Stimulated activated CD4-positive, alpha-beta T cell treated with anti-CD3 and anti-CD28 coated beads, Interleukin-2, amount 100 ng/mL, for 24 hours (primary cell): Measurements from ENCODE around the gene DEGS1.

Experiments used
- DNase-seq, 2 donors: peaks; one replicate each; pipeline ENCODE4 v3.0.0-alpha.2; 2020

DEGS1 gene

GRCh38 chr1:224217655-224218623 is 34.9 kb downstream of the DEGS1 start:
- DNase-seq: no peak

GRCh38 chr1:224219011-224219611 is 36.1 kb downstream of the DEGS1 start:
- DNase-seq: no peak

DNA sequence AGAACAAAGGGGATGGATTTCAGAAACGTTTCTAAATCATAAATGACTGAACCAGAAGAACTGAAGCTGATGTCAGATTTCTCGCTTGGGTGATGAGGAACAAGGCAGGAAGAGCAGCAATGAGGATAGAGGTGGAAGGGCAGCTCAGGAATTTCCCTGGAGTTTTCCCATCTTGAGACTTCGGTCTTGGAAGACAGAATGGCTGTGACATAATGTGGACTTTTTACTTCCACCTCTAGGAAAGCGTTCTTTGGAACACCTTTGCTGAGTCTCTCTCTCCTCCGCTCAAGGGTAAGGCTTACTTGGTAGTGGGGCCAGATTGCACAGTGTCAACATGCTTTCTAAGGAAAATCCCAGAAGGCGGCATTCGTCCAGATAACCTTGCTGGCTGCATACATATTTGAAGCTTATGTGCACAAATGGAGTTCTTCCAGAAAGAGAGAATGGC is 36.6 kb downstream of the DEGS1 start:
- DNase-seq: no peak

- DNase-seq: no peak
These were observed 41.0 kb downstream of the DEGS1 start for GRCh38 chr1:224223819-224224714.

DNA sequence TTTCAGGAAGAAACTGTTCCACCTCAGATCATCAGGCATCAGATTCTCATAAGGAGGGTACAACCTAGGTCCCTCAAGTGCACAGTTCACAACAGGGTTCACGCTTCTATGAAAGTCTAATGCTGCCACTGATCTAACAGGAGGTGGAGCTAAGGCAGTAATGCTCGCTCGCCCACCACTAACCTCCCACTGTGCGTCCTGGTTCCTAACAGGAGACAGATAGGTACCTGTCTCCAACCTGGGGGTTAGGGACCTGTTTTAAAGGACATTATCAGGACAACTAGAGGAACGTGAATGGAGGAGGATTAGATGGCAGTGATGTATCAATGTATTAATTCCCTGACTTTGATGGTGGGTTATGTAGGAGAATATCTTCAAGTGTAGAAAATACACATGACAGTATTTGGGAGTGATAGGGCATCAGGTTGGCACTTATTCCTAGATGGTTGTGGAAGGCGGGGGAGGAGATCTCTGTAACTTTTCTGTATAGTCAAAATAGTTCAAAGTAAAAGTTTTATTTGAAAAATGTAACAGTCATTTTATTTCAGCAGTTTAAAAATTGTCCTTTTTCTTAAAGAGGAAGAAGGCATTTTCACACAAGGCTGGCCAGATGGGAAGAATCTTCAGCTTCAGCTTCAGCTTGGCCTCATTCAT is 43.9 kb downstream of the DEGS1 start:
- no peak for DNase-seq

DNA sequence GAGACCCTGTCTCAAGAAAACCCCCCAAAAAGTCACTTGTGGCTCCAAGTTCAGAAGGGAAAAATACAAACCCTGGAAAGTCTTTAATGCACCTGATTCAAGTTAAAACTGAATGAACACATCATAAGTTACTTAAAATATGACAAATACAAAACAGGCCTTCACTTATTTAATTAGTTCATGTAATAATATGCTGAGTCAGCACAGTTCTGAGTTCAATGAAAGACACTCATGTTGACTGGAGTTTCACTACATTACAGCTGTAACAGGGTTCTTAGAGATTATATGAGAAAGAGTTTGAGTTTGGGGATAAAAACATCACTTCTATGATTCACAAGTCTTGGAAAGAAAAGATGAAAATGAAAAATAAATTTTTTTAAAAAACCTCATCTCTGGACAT is 51.0 kb downstream of the DEGS1 start:
- DNase-seq: no peak

DNA sequence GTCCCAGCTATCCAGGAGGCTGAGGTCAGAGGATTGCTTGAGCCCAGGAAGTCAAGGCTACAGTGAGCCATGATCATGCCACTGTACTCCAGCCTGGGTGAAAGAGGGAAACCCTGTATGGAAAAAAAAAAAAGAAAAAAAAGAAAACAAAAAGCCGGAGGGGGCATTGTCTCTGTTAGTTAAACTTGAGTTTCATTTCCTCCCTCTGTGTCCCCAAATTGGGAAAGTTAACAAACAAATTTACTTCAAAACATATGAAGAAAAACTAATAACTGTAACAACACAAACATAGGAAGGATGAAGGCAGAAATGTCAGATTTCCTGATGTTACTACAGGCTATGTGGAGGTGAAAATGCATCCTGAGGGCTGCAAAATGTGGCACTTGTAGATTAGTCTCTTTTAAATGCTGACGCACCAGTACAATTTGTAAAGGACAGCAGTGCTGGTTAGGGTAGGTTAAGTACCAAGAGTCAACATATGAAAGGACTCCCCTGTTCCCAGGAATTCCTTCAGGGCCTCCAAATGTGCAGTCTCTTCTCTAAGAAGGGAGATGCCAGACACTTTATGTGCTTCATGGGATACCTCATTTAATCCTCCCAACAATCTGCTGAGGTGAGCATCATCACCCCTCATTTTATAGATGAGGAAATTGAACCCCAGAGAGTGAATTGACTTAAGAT is 52.9 kb downstream of the DEGS1 start:
- DNase-seq: no peak

- DNase-seq: no peak
These were observed 54.3 kb downstream of the DEGS1 start for GRCh38 chr1:224237119-224237881.

DNA sequence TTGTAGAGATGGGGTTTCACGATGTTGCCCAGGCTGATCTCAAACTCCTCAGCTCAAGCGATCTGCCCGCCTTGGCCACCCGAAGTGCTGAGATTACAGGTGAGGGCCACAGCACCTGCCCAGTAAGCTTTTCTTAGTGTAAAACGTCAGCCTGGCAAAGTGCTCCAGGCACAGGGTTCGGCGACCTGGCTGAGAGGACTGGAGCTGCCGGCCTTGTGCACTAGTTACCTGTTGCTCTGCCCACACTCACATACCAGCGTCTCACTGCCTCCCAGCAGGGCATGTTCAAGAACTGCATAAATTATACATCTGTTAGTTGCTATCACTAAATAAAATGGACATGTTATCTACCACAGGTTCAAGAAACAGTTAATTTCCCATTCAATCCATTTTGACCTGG is 55.2 kb downstream of the DEGS1 start:
- no peak for DNase-seq

DNA sequence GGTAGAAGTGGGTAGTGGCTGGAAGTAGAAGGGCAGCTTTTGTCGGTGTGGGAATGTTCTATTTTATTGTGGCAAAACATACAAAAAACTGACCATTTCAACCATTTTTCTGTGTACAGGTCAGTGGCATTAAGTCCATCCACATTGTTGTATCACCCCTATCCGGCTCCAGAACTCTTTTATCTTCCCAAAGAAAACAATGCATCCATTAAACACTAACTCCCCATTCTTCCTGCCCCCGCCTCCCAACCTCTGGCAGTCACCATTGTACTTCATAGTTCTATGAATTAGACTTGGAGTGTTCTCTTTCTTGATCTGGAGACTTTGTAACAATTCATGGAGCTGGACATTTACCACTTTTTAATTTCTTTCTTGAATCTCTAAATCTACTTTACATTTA is 55.7 kb downstream of the DEGS1 start:
- no peak for DNase-seq
